ENCODE data around the gene SFPQ.
"Not testable (repeated sequence)": the region's sequence is repeated elsewhere in the genome, so short reads cannot be mapped to it uniquely, and the experiment has no call there.

SFPQ gene

GRCh38 chr1:35143737-35144508 lies 49.0 kb downstream of the SFPQ start:
- no peak for DNase-seq (ENCODE audit: low spot score)

DNA sequence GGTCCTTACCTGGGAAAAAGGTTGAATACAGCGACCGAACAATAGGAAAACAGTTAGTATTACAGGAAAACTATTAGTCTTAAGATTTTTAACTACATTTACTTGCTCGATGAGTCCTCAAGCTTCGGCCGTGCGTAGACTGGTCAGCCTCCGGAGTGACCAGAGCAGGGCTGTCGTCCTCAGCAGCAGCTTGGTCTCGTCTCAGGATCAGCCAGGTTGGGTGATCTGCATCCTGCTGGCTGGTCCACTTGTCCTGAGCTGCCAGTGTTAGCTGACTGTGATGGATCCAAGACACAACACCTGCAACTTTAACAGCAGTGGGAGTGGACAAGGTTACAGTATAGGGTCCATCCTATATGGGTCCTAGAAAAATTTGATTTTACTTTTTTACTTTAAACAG lies 50.2 kb downstream of the SFPQ start:
- not testable (repeated sequence) for DNase-seq (ENCODE audit: low spot score)

DNA sequence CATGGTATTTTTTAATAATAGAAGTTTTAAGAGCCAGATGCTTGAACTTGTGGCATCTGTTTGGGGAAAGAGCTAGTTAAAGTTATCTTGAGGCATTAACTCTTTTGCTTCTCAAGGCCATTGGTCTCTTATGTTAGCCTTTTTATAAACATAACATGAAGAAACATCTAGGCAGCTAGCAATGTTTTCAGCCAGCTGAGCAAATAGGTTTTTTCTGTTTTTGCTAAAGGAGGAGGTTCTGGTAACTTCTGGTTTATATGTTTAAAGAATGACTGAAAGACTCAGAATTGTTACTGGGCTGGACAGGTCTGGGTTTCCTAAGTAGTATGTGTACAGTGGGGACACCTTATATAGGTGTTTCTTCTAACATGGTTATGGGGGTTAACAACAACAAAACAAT lies 50.7 kb downstream of the SFPQ start:
- not testable (repeated sequence) for DNase-seq (ENCODE audit: low spot score)

GRCh38 chr1:35137590-35137989 lies 55.4 kb downstream of the SFPQ start:
- DNase-seq (ENCODE audit: low spot score): not testable (repeated sequence)

DNA sequence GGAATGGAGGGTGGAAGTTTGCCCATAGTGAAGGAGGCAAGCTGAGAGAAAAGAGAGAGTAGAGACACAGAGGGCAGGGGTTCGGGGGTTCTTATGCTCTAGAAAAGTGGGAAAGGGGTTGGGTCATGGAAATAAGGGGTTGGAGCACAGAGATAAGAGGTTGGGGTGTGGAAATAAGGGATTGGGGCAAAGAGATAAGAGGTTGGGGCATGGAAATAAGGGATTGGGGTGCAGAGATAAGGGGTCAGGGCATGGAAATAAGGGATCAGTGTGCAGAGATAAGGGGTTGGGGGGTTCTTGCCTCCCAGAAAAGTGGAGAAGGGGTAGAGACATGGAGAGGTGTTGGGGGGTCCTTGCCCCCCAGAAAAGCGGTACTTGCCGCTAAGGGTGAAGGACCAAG lies 56.2 kb downstream of the SFPQ start:
- DNase-seq (ENCODE audit: low spot score): no peak
